ENCODE data around the gene LAD1.

DNA sequence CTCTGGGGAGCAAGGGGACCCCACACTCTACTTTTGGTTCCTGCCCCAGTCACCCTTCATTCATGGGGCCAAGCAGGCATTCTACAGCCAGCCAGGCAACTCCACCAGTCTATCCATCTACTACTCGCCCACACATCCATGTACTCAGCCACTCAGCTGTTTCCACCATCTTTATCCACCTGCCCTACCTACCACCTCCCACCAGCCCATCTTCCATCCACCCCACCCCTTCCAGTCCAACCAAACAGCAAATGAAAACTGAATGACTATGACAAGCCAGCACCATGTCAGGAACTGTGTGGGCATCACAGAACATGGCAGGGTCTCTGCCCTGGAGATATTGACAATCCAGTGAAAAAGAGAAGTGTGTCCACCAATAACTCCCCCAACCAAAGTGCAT, 7.9 kb downstream of the LAD1 start:
- TF ChIP-seq GATA3 (IDR thresholded peaks at IDR 0.05; ENCODE audit: low read depth, low read length) (no peak), GATA2 (IDR thresholded peaks at IDR 0.05; ENCODE audit: low read depth, low read length) (no peak)

All from SH-SY5Y (cell line).